Effector memory CD4-positive, alpha-beta T cell (primary cell): Measurements from ENCODE around the gene KRT15.

Experiments
- DNase-seq, 3 donors: peaks; one replicate each; pipeline ENCODE4 v3.0.0-alpha.2; 2020
- H3K27ac ChIP-seq: 2 replicates; pipeline ENCODE4 v1.7.0; 2013; ENCODE audit warnings: mild to moderate bottlenecking, low read length, moderate library complexity; ENCODE audit not compliant: insufficient read depth, poor library complexity, severe bottlenecking
- H3K27me3 ChIP-seq: replicated peaks from 2 replicates; pipeline ENCODE4 v1.7.0; 2013; ENCODE audit warnings: mild to moderate bottlenecking, low read length; ENCODE audit not compliant: insufficient read depth, control insufficient read depth, poor library complexity, severe bottlenecking
- H3K36me3 ChIP-seq: 2 replicates; pipeline ENCODE4 v1.7.0; 2013; ENCODE audit warnings: mild to moderate bottlenecking, low read length, moderate library complexity; ENCODE audit not compliant: control insufficient read depth, insufficient read depth
- H3K4me1 ChIP-seq: 2 replicates; pipeline ENCODE4 v1.7.0; 2013; ENCODE audit warnings: low read length, mild to moderate bottlenecking; ENCODE audit not compliant: control insufficient read depth, insufficient read depth, poor library complexity, severe bottlenecking
- H3K4me3 ChIP-seq: 2 replicates; pipeline ENCODE4 v1.7.0; 2013; ENCODE audit warnings: low read length, low read depth, mild to moderate bottlenecking; ENCODE audit not compliant: insufficient read depth, poor library complexity, severe bottlenecking
- H3K9me3 ChIP-seq: 2 replicates; pipeline ENCODE4 v1.7.0; 2013; ENCODE audit warnings: mild to moderate bottlenecking, low read length, moderate library complexity; ENCODE audit not compliant: control insufficient read depth

The KRT15 gene

GRCh38 chr17:41492771-41493170, 25.9 kb downstream of the KRT15 start:
- H3K27me3 ChIP-seq: no peaks in the 10 kb centered on the region
- H3K4me3 ChIP-seq: no peak overlapping the region
- no peaks in the 10 kb centered on the region for H3K36me3 ChIP-seq
- H3K27ac ChIP-seq: no peak overlapping the region
- peaks cover 11% of the 10 kb centered on the region for H3K4me1 ChIP-seq
- DNase-seq: no peak
- no peaks in the 10 kb centered on the region for H3K9me3 ChIP-seq

GRCh38 chr17:41492351-41492750, 26.3 kb downstream of the KRT15 start:
- no peaks in the 10 kb centered on the region for H3K36me3 ChIP-seq
- no peak for DNase-seq
- peaks cover 11% of the 10 kb centered on the region for H3K4me1 ChIP-seq
- H3K27me3 ChIP-seq: no peaks in the 10 kb centered on the region
- no peaks in the 10 kb centered on the region for H3K9me3 ChIP-seq
- H3K27ac ChIP-seq: no peak overlapping the region
- H3K4me3 ChIP-seq: no peak overlapping the region

- peaks cover 5% of the 10 kb centered on the region for H3K4me1 ChIP-seq
- H3K27ac ChIP-seq: no peak overlapping the region
- no peak for DNase-seq
- no peaks in the 10 kb centered on the region for H3K9me3 ChIP-seq
- H3K4me3 ChIP-seq: no peak overlapping the region
- no peaks in the 10 kb centered on the region for H3K36me3 ChIP-seq
- no peaks in the 10 kb centered on the region for H3K27me3 ChIP-seq
Observed at GRCh38 chr17:41491476-41491875, 27.2 kb downstream of the KRT15 start.

DNA sequence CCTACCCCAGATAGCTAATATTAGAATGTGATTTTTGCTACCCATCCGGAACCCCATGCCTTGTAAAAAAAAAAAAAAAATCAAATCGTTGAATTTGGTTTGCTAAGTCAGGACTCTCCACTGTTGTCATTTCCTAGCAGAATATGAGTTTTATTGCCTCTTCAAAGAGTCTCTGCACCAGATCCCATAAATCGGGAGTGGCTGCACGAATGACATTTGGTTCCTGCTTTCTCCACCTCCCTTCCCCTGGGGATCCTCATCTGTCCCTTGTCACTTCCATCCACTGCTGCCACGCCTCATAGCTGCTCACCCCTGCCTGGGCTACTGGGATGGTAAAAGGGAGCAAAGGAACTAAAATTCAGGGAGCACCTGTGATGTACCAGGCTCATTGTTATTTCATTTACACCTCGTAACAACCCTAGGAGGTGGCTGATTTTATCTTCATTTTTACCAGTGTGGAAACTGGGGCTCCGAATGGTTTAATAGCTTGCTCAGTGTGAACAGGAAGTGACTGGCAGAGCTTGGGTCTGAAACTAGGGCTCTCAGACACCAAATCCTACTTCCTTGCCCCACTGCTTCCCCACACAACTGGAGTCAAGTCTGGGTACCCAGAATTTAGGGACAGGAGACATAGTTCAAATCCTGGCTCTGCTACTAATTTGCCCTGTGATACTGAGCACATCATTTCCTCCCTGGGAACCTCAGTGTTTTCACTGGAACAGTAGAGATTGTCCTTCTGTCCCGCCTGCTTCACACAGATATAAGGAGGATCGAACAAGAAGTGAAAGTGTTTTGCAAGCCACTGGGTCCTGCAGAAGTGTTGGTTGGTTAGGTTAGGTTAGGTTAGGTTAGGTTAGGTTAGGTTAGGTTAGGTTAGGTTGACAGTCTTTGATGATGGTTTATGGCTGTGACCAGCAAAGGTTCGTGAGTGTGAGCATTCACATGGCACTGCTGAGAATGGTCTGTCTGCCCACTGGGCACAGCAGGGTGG, 28.4 kb downstream of the KRT15 start:
- DNase-seq: no peak

GRCh38 chr17:41489531-41489930, 29.2 kb downstream of the KRT15 start, which contains the start of gene KRT36:
TSS of gene KRT36 (minus strand) at chr17:41489910. CDS start at chr17:41489864, 46 bp downstream.
- Histone ChIP-seq H3K4me3 (no peak within 1 kb of the TSS), H3K36me3 (no peaks in the 10 kb centered on the region), H3K9me3 (no peaks in the 10 kb centered on the region), H3K27ac (no peak within 1 kb of the TSS), H3K27me3 (no peaks in the 10 kb centered on the region), H3K4me1 (peaks cover 5% of the 10 kb centered on the region)
- no peak for DNase-seq

More for the DNA sequence above, 28.4 kb downstream of the KRT15 start:
- no peak overlapping the region for H3K27ac ChIP-seq
- peaks cover 5% of the 10 kb centered on the region for H3K4me1 ChIP-seq
- no peak overlapping the region for H3K4me3 ChIP-seq
- H3K27me3 ChIP-seq: no peaks in the 10 kb centered on the region
- no peaks in the 10 kb centered on the region for H3K36me3 ChIP-seq
- no peaks in the 10 kb centered on the region for H3K9me3 ChIP-seq

- no peak overlapping the region for H3K4me3 ChIP-seq
- peaks cover 5% of the 10 kb centered on the region for H3K4me1 ChIP-seq
- no peak for DNase-seq
Observed at GRCh38 chr17:41486809-41487530, 31.7 kb downstream of the KRT15 start.

GRCh38 chr17:41486316-41486715, 32.4 kb downstream of the KRT15 start:
- H3K9me3 ChIP-seq: no peaks in the 10 kb centered on the region
- no peak for DNase-seq
- H3K27ac ChIP-seq: no peak overlapping the region
- no peaks in the 10 kb centered on the region for H3K36me3 ChIP-seq
- H3K27me3 ChIP-seq: no peaks in the 10 kb centered on the region
- peaks cover 5% of the 10 kb centered on the region for H3K4me1 ChIP-seq
- no peak overlapping the region for H3K4me3 ChIP-seq

More at GRCh38 chr17:41486809-41487530, 31.7 kb downstream of the KRT15 start:
- H3K27me3 ChIP-seq: no peaks in the 10 kb centered on the region
- H3K36me3 ChIP-seq: no peaks in the 10 kb centered on the region
- no peaks in the 10 kb centered on the region for H3K9me3 ChIP-seq
- no peak overlapping the region for H3K27ac ChIP-seq

GRCh38 chr17:41484920-41485904, 33.5 kb downstream of the KRT15 start:
- DNase-seq: no peak
- Histone ChIP-seq H3K4me3 (no peak overlapping the region), H3K27me3 (no peaks in the 10 kb centered on the region), H3K9me3 (no peaks in the 10 kb centered on the region), H3K27ac (no peak overlapping the region), H3K36me3 (no peaks in the 10 kb centered on the region), H3K4me1 (peaks cover 2% of the 10 kb centered on the region)

GRCh38 chr17:41483991-41484826, 34.5 kb downstream of the KRT15 start:
- no peak overlapping the region for H3K27ac ChIP-seq
- no peaks in the 10 kb centered on the region for H3K4me1 ChIP-seq
- no peaks in the 10 kb centered on the region for H3K9me3 ChIP-seq
- H3K4me3 ChIP-seq: no peak overlapping the region
- H3K36me3 ChIP-seq: no peaks in the 10 kb centered on the region
- no peak for DNase-seq
- no peaks in the 10 kb centered on the region for H3K27me3 ChIP-seq
